ENCODE data around the gene HUWE1. TPM values are rescaled to one million over a fixed set of nuclear protein-coding genes. Genes with fewer than 3 reads are reported as not detected.

HUWE1 gene
- total and polyA plus RNA-seq, 9 of the 15 experiments (the other 6 are each of a cell fraction or from before 2014, with no cell fraction given), result 23.9 to 204 (median 65.1) TPM

DNA sequence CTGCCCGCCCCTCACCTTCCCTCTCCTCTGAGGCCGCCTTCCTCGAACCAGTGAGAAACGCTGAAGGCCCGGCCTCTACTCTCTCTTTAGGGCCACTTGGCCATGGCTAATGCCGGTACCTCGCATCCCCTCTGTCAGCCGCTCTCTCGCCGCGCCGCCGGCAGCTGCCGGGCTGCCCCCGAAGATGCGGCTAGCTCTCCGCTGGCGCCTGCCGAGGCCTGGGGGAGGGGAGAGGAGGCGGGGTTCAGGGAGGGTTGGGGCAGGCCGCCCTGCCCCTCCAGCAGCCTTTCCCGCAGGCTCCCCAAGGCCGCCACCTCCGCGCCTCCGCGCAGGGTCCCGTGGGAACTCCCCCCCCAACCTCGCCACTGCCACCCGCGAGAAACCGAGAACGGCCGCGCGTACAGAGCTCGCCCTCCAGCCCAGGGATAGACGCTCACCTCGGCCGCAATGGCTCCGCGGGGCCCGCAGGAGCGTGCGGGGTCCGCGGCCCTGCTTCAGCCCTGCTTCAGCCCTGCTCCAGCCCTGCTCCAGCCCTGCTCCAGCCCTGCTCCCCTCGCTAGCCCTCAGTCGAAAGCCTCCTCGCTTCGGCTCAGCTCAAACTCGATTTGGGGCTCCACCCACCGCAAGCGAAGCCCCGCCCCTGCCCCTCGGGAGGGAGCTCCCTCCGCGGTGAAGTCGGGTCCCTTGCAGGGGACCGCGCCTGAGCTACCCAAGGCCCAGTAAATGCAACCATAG, at the start of gene HUWE1 (continued):
- TF ChIP-seq, protein P1, sequence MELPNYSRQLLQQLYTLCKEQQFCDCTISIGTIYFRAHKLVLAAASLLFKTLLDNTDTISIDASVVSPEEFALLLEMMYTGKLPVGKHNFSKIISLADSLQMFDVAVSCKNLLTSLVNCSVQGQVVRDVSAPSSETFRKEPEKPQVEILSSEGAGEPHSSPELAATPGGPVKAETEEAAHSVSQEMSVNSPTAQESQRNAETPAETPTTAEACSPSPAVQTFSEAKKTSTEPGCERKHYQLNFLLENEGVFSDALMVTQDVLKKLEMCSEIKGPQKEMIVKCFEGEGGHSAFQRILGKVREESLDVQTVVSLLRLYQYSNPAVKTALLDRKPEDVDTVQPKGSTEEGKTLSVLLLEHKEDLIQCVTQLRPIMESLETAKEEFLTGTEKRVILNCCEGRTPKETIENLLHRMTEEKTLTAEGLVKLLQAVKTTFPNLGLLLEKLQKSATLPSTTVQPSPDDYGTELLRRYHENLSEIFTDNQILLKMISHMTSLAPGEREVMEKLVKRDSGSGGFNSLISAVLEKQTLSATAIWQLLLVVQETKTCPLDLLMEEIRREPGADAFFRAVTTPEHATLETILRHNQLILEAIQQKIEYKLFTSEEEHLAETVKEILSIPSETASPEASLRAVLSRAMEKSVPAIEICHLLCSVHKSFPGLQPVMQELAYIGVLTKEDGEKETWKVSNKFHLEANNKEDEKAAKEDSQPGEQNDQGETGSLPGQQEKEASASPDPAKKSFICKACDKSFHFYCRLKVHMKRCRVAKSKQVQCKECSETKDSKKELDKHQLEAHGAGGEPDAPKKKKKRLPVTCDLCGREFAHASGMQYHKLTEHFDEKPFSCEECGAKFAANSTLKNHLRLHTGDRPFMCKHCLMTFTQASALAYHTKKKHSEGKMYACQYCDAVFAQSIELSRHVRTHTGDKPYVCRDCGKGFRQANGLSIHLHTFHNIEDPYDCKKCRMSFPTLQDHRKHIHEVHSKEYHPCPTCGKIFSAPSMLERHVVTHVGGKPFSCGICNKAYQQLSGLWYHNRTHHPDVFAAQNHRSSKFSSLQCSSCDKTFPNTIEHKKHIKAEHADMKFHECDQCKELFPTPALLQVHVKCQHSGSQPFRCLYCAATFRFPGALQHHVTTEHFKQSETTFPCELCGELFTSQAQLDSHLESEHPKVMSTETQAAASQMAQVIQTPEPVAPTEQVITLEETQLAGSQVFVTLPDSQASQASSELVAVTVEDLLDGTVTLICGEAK (IDR thresholded peaks at IDR 0.05), result no peak
- TF ChIP-seq, protein P1 (CRISPR knock-in tag; IDR thresholded peaks at IDR 0.05), result no peak
- TF ChIP-seq HDGF (IDR thresholded peaks at IDR 0.05) (no peak), RBM34 (IDR thresholded peaks at IDR 0.05; ENCODE audit: borderline replicate concordance, insufficient read depth, low read length) (no peak), RCOR1 (IDR thresholded peaks at IDR 0.05; ENCODE audit: borderline replicate concordance in 1 of 2, low read depth in 2 of 2, low read length in 2 of 2) (peak in 1 of 2 experiments; percentile 31; a peak in 1 of 4 replicates), SMAD4 (CRISPR knock-in tag; conservative IDR thresholded peaks at IDR 0.05) (no peak), GTF2F1 (IDR thresholded peaks at IDR 0.05; ENCODE audit: low read depth, low read length) (no peak), TRIM24 (IDR thresholded peaks at IDR 0.05) (no peak), MYC (IDR thresholded peaks at IDR 0.05; ENCODE audit: low read depth, low read length) (peak; percentile 37), MYC (CRISPR knock-in tag; IDR thresholded peaks at IDR 0.05; ENCODE audit: borderline replicate concordance, low read depth) (no peak), TCF7L2 (IDR thresholded peaks at IDR 0.05; ENCODE audit: low read depth, low read length) (no peak)
- TF ChIP-seq, protein P2, sequence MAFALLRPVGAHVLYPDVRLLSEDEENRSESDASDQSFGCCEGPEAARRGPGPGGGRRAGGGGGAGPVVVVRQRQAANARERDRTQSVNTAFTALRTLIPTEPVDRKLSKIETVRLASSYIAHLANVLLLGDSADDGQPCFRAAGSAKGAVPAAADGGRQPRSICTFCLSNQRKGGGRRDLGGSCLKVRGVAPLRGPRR (CRISPR knock-in tag; IDR thresholded peaks at IDR 0.05), result no peak
- TF ChIP-seq, protein P3, sequence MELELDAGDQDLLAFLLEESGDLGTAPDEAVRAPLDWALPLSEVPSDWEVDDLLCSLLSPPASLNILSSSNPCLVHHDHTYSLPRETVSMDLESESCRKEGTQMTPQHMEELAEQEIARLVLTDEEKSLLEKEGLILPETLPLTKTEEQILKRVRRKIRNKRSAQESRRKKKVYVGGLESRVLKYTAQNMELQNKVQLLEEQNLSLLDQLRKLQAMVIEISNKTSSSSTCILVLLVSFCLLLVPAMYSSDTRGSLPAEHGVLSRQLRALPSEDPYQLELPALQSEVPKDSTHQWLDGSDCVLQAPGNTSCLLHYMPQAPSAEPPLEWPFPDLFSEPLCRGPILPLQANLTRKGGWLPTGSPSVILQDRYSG (tag; conservative IDR thresholded peaks at IDR 0.05; ENCODE audit: low read depth), result no peak
- TF ChIP-seq, protein P4, sequence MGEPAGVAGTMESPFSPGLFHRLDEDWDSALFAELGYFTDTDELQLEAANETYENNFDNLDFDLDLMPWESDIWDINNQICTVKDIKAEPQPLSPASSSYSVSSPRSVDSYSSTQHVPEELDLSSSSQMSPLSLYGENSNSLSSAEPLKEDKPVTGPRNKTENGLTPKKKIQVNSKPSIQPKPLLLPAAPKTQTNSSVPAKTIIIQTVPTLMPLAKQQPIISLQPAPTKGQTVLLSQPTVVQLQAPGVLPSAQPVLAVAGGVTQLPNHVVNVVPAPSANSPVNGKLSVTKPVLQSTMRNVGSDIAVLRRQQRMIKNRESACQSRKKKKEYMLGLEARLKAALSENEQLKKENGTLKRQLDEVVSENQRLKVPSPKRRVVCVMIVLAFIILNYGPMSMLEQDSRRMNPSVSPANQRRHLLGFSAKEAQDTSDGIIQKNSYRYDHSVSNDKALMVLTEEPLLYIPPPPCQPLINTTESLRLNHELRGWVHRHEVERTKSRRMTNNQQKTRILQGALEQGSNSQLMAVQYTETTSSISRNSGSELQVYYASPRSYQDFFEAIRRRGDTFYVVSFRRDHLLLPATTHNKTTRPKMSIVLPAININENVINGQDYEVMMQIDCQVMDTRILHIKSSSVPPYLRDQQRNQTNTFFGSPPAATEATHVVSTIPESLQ (CRISPR knock-in tag; IDR thresholded peaks at IDR 0.05), result no peak

Data from K562 (cell line).